Measurements from ENCODE around the gene COMT. TPM values are rescaled to one million over a fixed set of nuclear protein-coding genes. Genes with fewer than 3 reads are reported as not detected.

Gene COMT
- total and polyA plus RNA-seq, 9 of the 15 experiments (the other 6 are each of a cell fraction or from before 2014, with no cell fraction given): 12.5 to 351 (median 155) TPM

GRCh38 chr22:19968450-19968891, 26.9 kb downstream of the COMT start:
- Histone ChIP-seq H3K79me2 (ENCODE audit: control insufficient read depth, insufficient read depth, low read length) (no peaks in the 10 kb centered on the region), H3K4me3 (no peak overlapping the region), H3K9me3 (replicated peaks; ENCODE audit: control insufficient read depth, insufficient read depth, low read depth, low read length) (no peaks in the 10 kb centered on the region), H4K20me1 (replicated peaks; ENCODE audit: control insufficient read depth, insufficient read depth, low read length) (peaks cover 38% of the 10 kb centered on the region; the same call in 1 of the 2 replicates), H3K27ac (ENCODE audit: extremely low read depth, low read depth, low read length) (no peak overlapping the region), H3K27me3 (ENCODE audit: control insufficient read depth in 2 of 2, insufficient read depth in 2 of 2, low read length in 2 of 2) (no peaks in the 10 kb centered on the region), H3K4me2 (ENCODE audit: insufficient read depth, low read length) (no peak overlapping the region), H3K4me1 (replicated peaks in 1 of 2; ENCODE audit: control insufficient read depth in 2 of 2, insufficient read depth in 2 of 2, low read length in 2 of 2) (peaks cover 4 to 68% of the 10 kb centered on the region in 2 experiments; a peak in 4 of 5 replicates), H2AFZ (ENCODE audit: low read depth, low read length) (no peak overlapping the region), H3K9ac (ENCODE audit: insufficient read depth in 1 of 2, low read depth in 2 of 2, low read length in 2 of 2) (peak overlapping the region in 1 of 2 experiments; percentile 31; a peak in 1 of 4 replicates), H3K36me3 (ENCODE audit: control insufficient read depth, insufficient read depth, low read length) (peaks cover 85% of the 10 kb centered on the region; the same call in 2 of the 3 replicates), H3K9me1 (ENCODE audit: control insufficient read depth, insufficient read depth, low read length) (peaks cover 3% of the 10 kb centered on the region)
- ChIA-PET POLR2A (interaction anchor here (0.5 to 13.7 kb wide), 11 partner anchors 10 to 159 kb away, joined by 3 to 115 read pairs (median 5); partner anchors contain the start of genes RANBP1 and TRMT2A), CTCF (ENCODE audit: low intra/inter-chr PET ratio) (interaction anchor here (1.1 to 4.2 kb wide), 3 partner anchors 44 to 160 kb away, joined by 3 to 109 read pairs (median 6); no protein-coding TSS in a partner anchor)
- intact Hi-C loops (cut with micrococcal nuclease) (no loop called here), in situ Hi-C loops (cut with MboI) (no loop called here)
- WGBS (ENCODE audit: insufficient coverage, low coverage, missing lambda C conversion rate): 78% methylated on average over 18 of the region's 18 CpGs
- TSS peak; percentile 39 for BruUV-seq (replicated peaks)
- no peak for ATAC-seq
- no peak for DNase-seq (ENCODE audit: extremely low read depth in 1 of 4, low spot score in 3 of 4)
- FAIRE-seq: no peak
- TF ChIP-seq RBFOX2 (IDR thresholded peaks at IDR 0.05; ENCODE audit: low read depth, low read length) (peak; percentile 2; the same call in 1 of the 2 replicates), MXD1 (CRISPR knock-in tag; IDR thresholded peaks at IDR 0.05; ENCODE audit: borderline replicate concordance, poor library complexity, severe bottlenecking) (peak; percentile 26), MTA3 (IDR thresholded peaks at IDR 0.05; ENCODE audit: borderline replicate concordance) (no peak), CHD7 (IDR thresholded peaks at IDR 0.05; ENCODE audit: low read depth, low read length) (peak; percentile 21), ZBTB33 (CRISPR knock-in tag; IDR thresholded peaks at IDR 0.05) (no peak)
